ENCODE results near the gene DYNLT1. TPM values are rescaled to one million over a fixed set of nuclear protein-coding genes. Genes with fewer than 3 reads are reported as not detected.

Gene DYNLT1
- total and polyA plus RNA-seq, 10 of the 15 experiments (the other 5 are each of a cell fraction or from before 2014, with no cell fraction given), result 33.6 to 298 (median 89.2) TPM

- no TSS peak for BruUV-seq (replicated peaks)
- H4K20me1 ChIP-seq (ENCODE audit: control insufficient read depth, insufficient read depth), result no peaks in the 10 kb centered on the region
- in situ Hi-C loops (cut with MboI) (no loop called here), intact Hi-C loops (cut with micrococcal nuclease; ENCODE audit: unreplicated experiment) (loop anchor here (5.0 kb wide), 2 partner anchors 46 to 171 kb away; partner anchors contain the start of gene EZR)
- FAIRE-seq (no peak), DNase-seq (ENCODE audit: low read depth, low spot score) (no peak), ATAC-seq (no peak)
- H3K4me3 ChIP-seq, result no peak overlapping the region
- H3K4me2 ChIP-seq (ENCODE audit: control insufficient read depth, insufficient read depth), result no peak overlapping the region
- ChIA-PET POLR2A (interaction anchor here (0.5 to 1.1 kb wide), 4 partner anchors 14 to 434 kb away, joined by 3 to 5 read pairs (median 4); no protein-coding TSS in a partner anchor), RAD21 (ENCODE audit: unreplicated experiment) (interaction anchor here (0.9 to 3.4 kb wide), 3 partner anchors 45 to 399 kb away, joined by 3 to 28 read pairs (median 4); partner anchors contain the start of gene TAGAP), CTCF (interaction anchor here (0.5 to 10.4 kb wide), 9 partner anchors 7 to 425 kb away, joined by 3 to 72 read pairs (median 4); no protein-coding TSS in a partner anchor), SMC1A (ENCODE audit: uncharacterized antibody, unreplicated experiment) (interaction anchor here (0.6 to 5.4 kb wide), 7 partner anchors 14 to 326 kb away, joined by 3 to 41 read pairs (median 3); no protein-coding TSS in a partner anchor)
- 88% methylated on average over 10 of the region's 10 CpGs for WGBS (ENCODE audit: insufficient coverage, insufficient replicate concordance, low lambda C conversion rate, missing lambda C conversion rate)
- no peak overlapping the region for H3K27ac ChIP-seq (ENCODE audit: control insufficient read depth, insufficient read depth)
- no peak overlapping the region for H2AFZ ChIP-seq (ENCODE audit: control insufficient read depth, low read depth, low read length)
- no peak overlapping the region for H3K9ac ChIP-seq (ENCODE audit: control insufficient read depth, insufficient read depth, low read length)
- no peaks in the 10 kb centered on the region for H3K36me3 ChIP-seq (ENCODE audit: control insufficient read depth in 2 of 2, insufficient read depth in 2 of 2, low read length in 1 of 2)
- no peaks in the 10 kb centered on the region for H3K9me3 ChIP-seq (replicated peaks; ENCODE audit: control insufficient read depth, insufficient read depth, low read length)
- H3K27me3 ChIP-seq (replicated peaks in 1 of 2; ENCODE audit: control insufficient read depth in 2 of 2, insufficient read depth in 2 of 2, low read length in 1 of 2), result no peaks in the 10 kb centered on the region
- peaks cover 29% of the 10 kb centered on the region for H3K4me1 ChIP-seq (ENCODE audit: control insufficient read depth, insufficient read depth, low read length)
- peaks cover 26% of the 10 kb centered on the region for H3K79me2 ChIP-seq (ENCODE audit: control insufficient read depth, insufficient read depth, low read length)
- TF ChIP-seq RAD21 (IDR thresholded peaks at IDR 0.05; ENCODE audit: insufficient read depth, low read depth, low read length), result no peak
- no peak for TF ChIP-seq CTCF (IDR thresholded peaks at IDR 0.05 in 2 of 3, conservative IDR thresholded peaks at IDR 0.05 in 1 of 3; ENCODE audit: control insufficient read depth in 2 of 3, extremely low read depth in 1 of 3, insufficient read depth in 1 of 3, low read depth in 3 of 3, low read length in 3 of 3)
- TF ChIP-seq CBFB (IDR thresholded peaks at IDR 0.05; ENCODE audit: low read depth), result no peak
- TF ChIP-seq RFX5 (IDR thresholded peaks at IDR 0.05; ENCODE audit: low read depth, low read length), result no peak
- TF ChIP-seq ZNF592 (IDR thresholded peaks at IDR 0.05), result no peak
- TF ChIP-seq ASH2L (IDR thresholded peaks at IDR 0.05; ENCODE audit: borderline replicate concordance, low read depth), result no peak
- no peak for TF ChIP-seq RCOR1 (conservative IDR thresholded peaks at IDR 0.05; ENCODE audit: low read depth, low read length)
- TF ChIP-seq SIX5 (IDR thresholded peaks at IDR 0.05; ENCODE audit: low read depth, low read length, severe bottlenecking), result no peak
- no peak for TF ChIP-seq BMI1 (IDR thresholded peaks at IDR 0.05; ENCODE audit: borderline replicate concordance)
- TF ChIP-seq ZBTB33 (IDR thresholded peaks at IDR 0.05), result no peak
- TF ChIP-seq NFXL1 (IDR thresholded peaks at IDR 0.05; ENCODE audit: borderline replicate concordance), result no peak
- no peak for TF ChIP-seq STAT3 (IDR thresholded peaks at IDR 0.05; ENCODE audit: low read depth, low read length)
- TF ChIP-seq SIN3A (IDR thresholded peaks at IDR 0.05; ENCODE audit: low read depth, low read length), result no peak
- no peak for TF ChIP-seq IKZF1 (conservative IDR thresholded peaks at IDR 0.05)
These were observed 1.7 kb upstream of the DYNLT1 start for GRCh38 chr6:158646023-158646910.

All from GM12878 (cell line).